Duodenal mucosa (tissue), 2 donors: ENCODE results near the gene RFX8.
"Not testable (repeated sequence)": the region's sequence is repeated elsewhere in the genome, so short reads cannot be mapped to it uniquely, and the experiment has no call there.

Experiments used
- H3K27ac ChIP-seq: one replicate; pipeline ENCODE4 v1.7.0; 2013; ENCODE audit warnings: low read depth, low read length
- H3K27me3 ChIP-seq, 2 donors: one replicate each; pipeline ENCODE4 v1.7.0; 2013; ENCODE audit warnings: low read length in 2 of 2, control low read depth in 1 of 2; ENCODE audit not compliant: insufficient read depth in 2 of 2, control insufficient read depth in 1 of 2
- H3K36me3 ChIP-seq, 2 donors: one replicate each; pipeline ENCODE4 v1.7.0; 2013; ENCODE audit warnings: low read length in 2 of 2, control low read depth in 1 of 2; ENCODE audit not compliant: insufficient read depth in 2 of 2, control insufficient read depth in 1 of 2
- H3K4me1 ChIP-seq, 2 donors: one replicate each; pipeline ENCODE4 v1.7.0; 2013; ENCODE audit warnings: low read length in 2 of 2, control low read depth in 1 of 2; ENCODE audit not compliant: insufficient read depth in 2 of 2, control insufficient read depth in 1 of 2
- H3K4me3 ChIP-seq, 2 donors: one replicate each; pipeline ENCODE4 v1.7.0; 2013; ENCODE audit warnings: low read length in 2 of 2, low read depth in 1 of 2
- H3K9ac ChIP-seq, 2 donors: one replicate each; pipeline ENCODE4 v1.7.0; 2013; ENCODE audit warnings: low read length in 2 of 2, low read depth in 1 of 2
- H3K9me3 ChIP-seq, 2 donors: one replicate each; pipeline ENCODE4 v1.7.0; 2013; ENCODE audit warnings: low read length in 2 of 2, control low read depth in 1 of 2; ENCODE audit not compliant: control insufficient read depth in 1 of 2

The RFX8 gene

DNA sequence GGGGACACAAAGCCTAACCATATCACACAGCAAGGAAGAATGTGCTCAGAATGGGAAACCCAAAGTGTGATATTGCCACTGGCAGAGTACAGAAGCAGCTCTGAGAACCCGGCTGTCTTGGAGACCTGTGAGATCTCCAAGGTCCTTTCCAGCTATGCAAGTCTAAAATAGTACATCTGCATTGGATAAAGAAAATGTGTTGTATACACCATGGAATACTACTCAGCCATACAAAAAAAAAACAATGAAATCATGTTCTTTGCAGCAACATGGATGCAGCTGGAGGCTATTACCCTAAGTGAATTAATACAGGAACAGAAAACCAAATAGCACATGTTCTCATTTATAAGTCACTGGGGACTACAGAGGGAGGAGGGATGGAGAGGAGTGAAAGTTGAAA lies 36.5 kb upstream of the RFX8 start:
- no peak overlapping the region for H3K27ac ChIP-seq
- no peaks in the 10 kb centered on the region for H3K27me3 ChIP-seq
- no peaks in the 10 kb centered on the region for H3K4me1 ChIP-seq
- H3K9me3 ChIP-seq = no peaks in the 10 kb centered on the region
- no peaks in the 10 kb centered on the region for H3K36me3 ChIP-seq
- H3K4me3 ChIP-seq = no peak overlapping the region
- H3K9ac ChIP-seq = no peak overlapping the region

DNA sequence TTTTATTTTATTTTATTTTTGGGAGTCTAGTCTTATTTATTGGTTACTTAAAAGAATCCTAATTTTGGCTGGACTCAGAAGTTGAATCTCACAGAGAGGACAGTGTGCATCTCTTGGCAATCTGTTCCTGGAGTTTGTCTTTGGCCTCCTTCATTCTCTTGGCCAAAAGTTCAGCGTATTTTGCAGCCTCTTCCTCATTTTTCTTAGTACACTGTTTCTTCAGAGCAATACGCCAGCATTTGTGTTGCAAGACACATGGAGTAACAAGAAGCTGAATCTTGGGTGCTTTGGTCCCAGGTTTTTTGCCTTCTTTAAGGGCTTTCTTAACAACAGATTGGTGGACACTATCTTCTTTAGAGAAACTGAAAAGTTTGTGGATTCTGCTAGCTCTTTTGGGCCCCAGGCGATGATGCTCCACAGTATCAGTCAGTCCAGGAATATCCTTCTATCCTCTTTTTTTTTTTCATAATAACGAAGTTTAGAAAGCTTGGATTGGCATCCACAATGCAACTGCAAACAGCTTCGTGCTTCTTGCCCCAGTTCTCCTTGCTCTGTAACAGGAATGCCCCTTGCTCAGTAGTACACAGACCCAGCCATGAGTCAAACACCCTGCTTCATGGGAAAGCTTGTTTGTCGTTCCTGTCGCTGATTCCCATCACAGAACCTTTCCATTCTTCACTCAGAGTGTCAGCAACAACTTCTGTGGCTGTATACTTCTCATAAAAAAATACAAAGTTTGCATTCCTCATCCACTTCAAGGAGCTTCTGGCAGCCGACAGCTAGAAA lies 34.8 kb upstream of the RFX8 start:
- H3K9ac ChIP-seq = no peak overlapping the region
- H3K9me3 ChIP-seq = no peaks in the 10 kb centered on the region

DNA sequence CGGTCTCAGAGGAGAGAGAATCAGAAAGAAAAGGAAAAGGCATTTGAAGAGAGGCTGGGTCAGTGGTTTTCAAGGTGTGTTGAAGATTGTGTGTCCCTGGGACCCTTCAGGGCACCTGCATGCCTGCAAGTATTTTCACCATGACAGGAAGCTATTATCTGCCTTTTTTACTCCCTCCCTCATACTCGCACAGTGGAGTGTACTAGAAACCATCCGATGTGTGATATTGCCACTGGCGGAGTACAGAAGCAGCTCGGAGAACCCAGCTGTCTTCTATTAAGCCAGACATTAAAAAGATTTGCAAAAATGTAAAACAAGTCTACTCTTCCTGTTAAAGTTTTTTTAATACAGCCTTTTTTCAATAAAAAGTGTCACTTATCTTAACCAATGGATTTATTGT lies 33.7 kb upstream of the RFX8 start:
- H3K9ac ChIP-seq = no peak overlapping the region
- no peaks in the 10 kb centered on the region for H3K27me3 ChIP-seq
- no peaks in the 10 kb centered on the region for H3K36me3 ChIP-seq
- H3K4me1 ChIP-seq = no peaks in the 10 kb centered on the region
- H3K27ac ChIP-seq = no peak overlapping the region
- no peak overlapping the region for H3K4me3 ChIP-seq
- H3K9me3 ChIP-seq = no peaks in the 10 kb centered on the region

More for the DNA sequence above, 34.8 kb upstream of the RFX8 start:
- Histone ChIP-seq H3K4me1 (no peaks in the 10 kb centered on the region), H3K27ac (no peak overlapping the region), H3K4me3 (no peak overlapping the region), H3K36me3 (no peaks in the 10 kb centered on the region), H3K27me3 (no peaks in the 10 kb centered on the region)

DNA sequence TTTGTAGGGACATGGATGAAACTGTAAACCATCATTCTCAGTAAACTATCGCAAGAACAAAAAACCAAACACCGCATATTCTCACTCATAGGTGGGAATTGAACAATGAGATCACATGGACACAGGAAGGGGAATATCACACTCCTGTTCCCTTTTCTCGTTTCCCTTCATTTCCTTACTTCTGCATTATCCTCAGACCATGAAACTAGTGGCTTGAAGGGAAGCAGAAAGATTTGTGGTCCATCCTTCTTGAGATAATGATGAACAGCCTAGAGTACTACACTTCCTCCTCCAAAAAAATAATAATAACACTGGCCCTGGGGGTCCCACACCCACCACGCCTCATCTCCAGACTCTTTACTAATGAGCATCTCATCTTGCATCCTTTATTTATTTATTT lies 30.4 kb upstream of the RFX8 start:
- not testable (repeated sequence) for H3K4me3 ChIP-seq, H3K27me3 ChIP-seq, H3K27ac ChIP-seq, H3K4me1 ChIP-seq, H3K9ac ChIP-seq, H3K9me3 ChIP-seq, H3K36me3 ChIP-seq

DNA sequence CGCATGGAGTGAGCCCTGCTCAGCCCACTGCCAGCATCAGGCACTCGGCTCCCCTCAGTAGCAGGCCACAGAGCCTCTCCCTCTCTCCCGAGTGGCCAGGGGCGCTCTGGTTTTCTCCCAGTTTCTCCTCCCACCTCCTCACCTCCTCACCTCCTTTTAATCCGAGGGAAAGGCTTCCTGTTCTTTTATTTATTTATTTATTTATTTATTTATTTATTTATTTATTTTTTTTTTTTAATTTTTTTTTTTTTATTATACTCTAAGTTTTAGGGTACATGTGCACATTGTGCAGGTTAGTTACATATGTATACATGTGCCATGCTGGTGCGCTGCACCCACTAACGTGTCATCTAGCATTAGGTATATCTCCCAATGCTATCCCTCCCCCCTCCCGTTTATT lies 29.8 kb upstream of the RFX8 start:
- H3K9ac ChIP-seq = not testable (repeated sequence)

DNA sequence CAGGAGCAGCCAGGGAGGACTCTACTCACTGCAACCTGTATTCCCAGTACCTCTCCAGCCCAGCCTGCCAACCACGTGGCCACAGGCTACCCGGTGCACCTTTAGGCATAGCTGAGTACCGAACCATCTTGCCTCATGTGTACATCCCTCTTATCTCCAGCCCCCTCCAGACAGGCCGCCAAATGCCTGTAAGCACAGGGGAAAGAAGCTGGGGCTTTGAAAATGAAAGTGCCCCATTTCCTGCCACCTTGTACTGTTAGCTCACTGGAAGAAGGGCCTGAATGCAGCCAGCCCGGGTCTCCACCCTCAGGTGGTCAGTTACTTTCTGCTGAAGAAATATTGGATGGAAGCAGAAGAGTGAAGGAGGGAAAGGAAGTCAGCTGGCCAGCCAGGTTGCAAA lies 27.2 kb upstream of the RFX8 start:
- no peaks in the 10 kb centered on the region for H3K4me1 ChIP-seq
- no peaks in the 10 kb centered on the region for H3K9me3 ChIP-seq
- H3K36me3 ChIP-seq = no peaks in the 10 kb centered on the region
- H3K4me3 ChIP-seq = no peak overlapping the region
- no peaks in the 10 kb centered on the region for H3K27me3 ChIP-seq
- H3K27ac ChIP-seq = no peak overlapping the region
- H3K9ac ChIP-seq = no peak overlapping the region

More for the DNA sequence above, 29.8 kb upstream of the RFX8 start:
- not testable (repeated sequence) for H3K4me3 ChIP-seq, H3K36me3 ChIP-seq, H3K4me1 ChIP-seq, H3K27ac ChIP-seq, H3K27me3 ChIP-seq, H3K9me3 ChIP-seq

DNA sequence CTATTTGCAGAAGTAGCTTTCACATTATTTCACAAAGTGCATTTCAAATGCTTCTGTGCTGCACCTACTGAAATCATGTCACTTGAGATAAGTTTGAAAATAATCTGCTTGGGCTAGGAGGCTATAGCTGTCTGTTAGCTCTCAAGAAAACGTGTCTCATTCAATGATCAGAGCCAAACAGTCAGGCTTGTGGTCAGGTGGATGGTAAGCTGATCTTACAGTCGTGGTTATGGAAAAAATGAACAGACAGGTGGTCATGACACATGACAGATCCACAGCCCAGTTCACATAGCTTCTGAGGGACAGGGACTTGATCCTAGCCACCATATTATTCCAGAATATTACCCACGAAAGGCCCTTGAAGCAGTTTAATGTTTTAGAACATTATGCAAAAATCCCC lies 26.5 kb upstream of the RFX8 start:
- H3K9me3 ChIP-seq = no peaks in the 10 kb centered on the region
- H3K27ac ChIP-seq = no peak overlapping the region

DNA sequence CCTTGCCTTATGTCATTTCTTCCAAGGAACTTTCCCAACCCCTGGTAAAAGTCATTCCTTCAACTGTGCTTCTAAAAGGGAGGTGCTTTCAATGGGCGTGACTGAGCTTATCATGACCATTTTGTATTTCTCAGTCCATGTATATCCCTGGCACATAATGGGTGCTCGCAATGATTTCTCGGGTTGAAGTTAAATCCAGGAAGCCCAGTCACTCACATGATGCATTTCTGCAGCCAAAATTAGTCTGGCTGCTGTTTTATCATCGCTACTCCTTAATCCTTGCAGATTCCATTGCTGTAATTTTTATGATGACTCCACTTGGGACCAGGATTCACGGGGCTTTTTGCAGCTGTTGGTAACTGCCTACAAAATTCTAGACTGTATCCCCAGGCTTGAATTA lies 25.9 kb upstream of the RFX8 start:
- Histone ChIP-seq H3K36me3 (no peaks in the 10 kb centered on the region), H3K9me3 (no peaks in the 10 kb centered on the region), H3K4me1 (no peaks in the 10 kb centered on the region), H3K9ac (no peak overlapping the region), H3K27ac (no peak overlapping the region), H3K27me3 (no peaks in the 10 kb centered on the region), H3K4me3 (no peak overlapping the region)

More for the DNA sequence above, 26.5 kb upstream of the RFX8 start:
- no peaks in the 10 kb centered on the region for H3K36me3 ChIP-seq
- H3K9ac ChIP-seq = no peak overlapping the region
- no peaks in the 10 kb centered on the region for H3K4me1 ChIP-seq
- no peaks in the 10 kb centered on the region for H3K27me3 ChIP-seq
- H3K4me3 ChIP-seq = no peak overlapping the region

DNA sequence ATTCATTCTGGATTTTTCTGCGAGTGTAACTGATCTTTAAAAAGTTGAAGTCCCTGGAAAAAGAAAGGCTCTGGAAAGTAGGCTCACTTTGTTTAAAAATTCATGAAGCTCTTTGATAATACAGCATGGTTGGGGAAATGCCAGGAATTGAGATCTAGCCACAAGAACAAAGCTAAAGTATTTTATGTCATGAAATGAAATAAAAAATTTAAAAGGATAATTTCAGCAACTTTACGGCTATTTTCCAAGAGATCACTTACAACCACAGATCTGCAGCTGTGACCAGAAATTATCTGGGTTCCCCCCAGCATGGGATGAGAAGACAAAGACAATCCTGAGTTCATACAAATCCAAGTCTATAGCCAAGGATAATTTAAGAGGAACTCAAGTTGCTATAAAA lies 25.3 kb upstream of the RFX8 start:
- no peaks in the 10 kb centered on the region for H3K36me3 ChIP-seq
- no peak overlapping the region for H3K27ac ChIP-seq
- no peaks in the 10 kb centered on the region for H3K4me1 ChIP-seq
- no peak overlapping the region for H3K9ac ChIP-seq
- no peak overlapping the region for H3K4me3 ChIP-seq
- H3K9me3 ChIP-seq = no peaks in the 10 kb centered on the region
- no peaks in the 10 kb centered on the region for H3K27me3 ChIP-seq

DNA sequence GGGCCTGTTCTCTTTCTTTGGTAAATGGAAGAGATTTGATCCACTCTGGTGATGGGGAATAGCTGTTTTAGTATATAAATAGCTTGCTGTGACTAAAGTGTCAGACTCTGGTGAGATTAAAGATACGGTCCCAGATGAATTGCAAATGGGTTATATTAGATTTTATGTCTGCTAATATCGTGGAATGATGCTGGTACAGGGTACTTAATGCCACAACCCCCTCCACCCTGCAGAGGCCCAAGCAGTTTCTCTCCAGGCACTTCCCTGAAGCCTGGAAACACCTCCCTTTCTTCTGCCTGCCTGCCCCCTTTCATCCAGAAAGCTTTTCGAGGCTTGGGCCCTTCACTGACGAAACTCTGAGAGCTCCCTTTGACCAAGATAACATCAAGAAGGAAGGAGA lies 21.4 kb upstream of the RFX8 start:
- Histone ChIP-seq H3K27me3 (no peaks in the 10 kb centered on the region), H3K4me3 (no peak overlapping the region), H3K4me1 (no peaks in the 10 kb centered on the region), H3K9ac (no peak overlapping the region), H3K27ac (no peak overlapping the region), H3K9me3 (no peaks in the 10 kb centered on the region), H3K36me3 (no peaks in the 10 kb centered on the region)
